ENCODE results near the gene CHMP1B. TPM values are rescaled to one million over a fixed set of nuclear protein-coding genes. Genes with fewer than 3 reads are reported as not detected.
A peak's percentile ranks its signal among the peaks of the same experiment; 100 is the strongest.

The CHMP1B gene
- total and polyA plus RNA-seq, 2 donors (not counting 1 experiment from before 2014, with no cell fraction given): 26.5 to 49.7 TPM

DNA sequence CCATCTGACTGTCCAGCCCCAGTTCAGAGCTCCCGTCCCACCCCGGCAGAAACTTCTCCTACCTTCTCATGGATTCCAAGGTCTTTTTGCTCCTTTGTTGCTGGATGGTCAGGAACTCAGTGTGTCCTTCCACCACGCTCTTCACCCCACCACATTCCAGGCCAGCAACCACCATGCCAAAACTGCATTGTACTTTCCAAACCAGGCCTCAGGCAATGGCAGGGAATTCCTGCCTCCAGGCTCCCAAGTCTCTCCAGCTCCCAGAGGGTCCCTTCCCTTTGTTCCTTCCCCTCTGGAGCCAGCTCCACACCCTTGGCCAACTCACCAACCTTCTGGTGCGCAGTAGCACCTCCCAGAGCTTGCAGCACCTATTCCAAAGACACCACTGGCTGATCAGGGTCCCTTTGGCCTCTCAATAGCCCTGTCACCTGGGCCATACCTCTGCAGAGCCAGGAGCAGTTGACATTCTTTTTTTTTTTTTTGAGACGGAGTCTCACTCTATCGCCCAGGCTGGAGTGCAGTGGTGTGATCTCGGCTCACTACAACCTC, 8.1 kb downstream of the CHMP1B start:
- H2AFZ ChIP-seq (ENCODE audit: low read length): no peak overlapping the region
- DNase-seq (ENCODE audit: low read depth in 2 of 2): no peak
- no peaks in the 10 kb centered on the region for H3K36me3 ChIP-seq (ENCODE audit: control insufficient read depth, insufficient read depth, low read length)
- H3K4me1 ChIP-seq (ENCODE audit: control insufficient read depth, extremely low read depth, insufficient read depth, low read length): no peaks in the 10 kb centered on the region
- H3K27ac ChIP-seq (ENCODE audit: insufficient read depth, low read length): no peak overlapping the region
- no peaks in the 10 kb centered on the region for H3K27me3 ChIP-seq (ENCODE audit: control insufficient read depth, insufficient read depth, low read length)
- H3K4me3 ChIP-seq (replicated peaks in 1 of 4; ENCODE audit: control extremely low read depth in 1 of 4, insufficient read depth in 1 of 4, low read depth in 3 of 4, low read length in 4 of 4): no peak overlapping the region
- no peak overlapping the region for H3K9ac ChIP-seq (ENCODE audit: insufficient read depth, low read length)
- H3K79me2 ChIP-seq (ENCODE audit: control insufficient read depth, insufficient read depth, low read length): no peaks in the 10 kb centered on the region
- TF ChIP-seq CTCF (conservative IDR thresholded peaks at IDR 0.05 in 1 of 2, IDR thresholded peaks at IDR 0.05 in 1 of 2; ENCODE audit: low read depth in 1 of 2, low read length in 2 of 2) (no peak), EZH2 (IDR thresholded peaks at IDR 0.05; ENCODE audit: low read length, missing control alignments) (no peak)
- no peak overlapping the region for H3K4me2 ChIP-seq (ENCODE audit: extremely low read depth, insufficient read depth, low read length)
- H4K20me1 ChIP-seq (ENCODE audit: control insufficient read depth, extremely low read depth, insufficient read depth, low read length): no peaks in the 10 kb centered on the region
- H3K9me3 ChIP-seq (ENCODE audit: control insufficient read depth, insufficient read depth, low read depth, low read length): no peaks in the 10 kb centered on the region

DNA sequence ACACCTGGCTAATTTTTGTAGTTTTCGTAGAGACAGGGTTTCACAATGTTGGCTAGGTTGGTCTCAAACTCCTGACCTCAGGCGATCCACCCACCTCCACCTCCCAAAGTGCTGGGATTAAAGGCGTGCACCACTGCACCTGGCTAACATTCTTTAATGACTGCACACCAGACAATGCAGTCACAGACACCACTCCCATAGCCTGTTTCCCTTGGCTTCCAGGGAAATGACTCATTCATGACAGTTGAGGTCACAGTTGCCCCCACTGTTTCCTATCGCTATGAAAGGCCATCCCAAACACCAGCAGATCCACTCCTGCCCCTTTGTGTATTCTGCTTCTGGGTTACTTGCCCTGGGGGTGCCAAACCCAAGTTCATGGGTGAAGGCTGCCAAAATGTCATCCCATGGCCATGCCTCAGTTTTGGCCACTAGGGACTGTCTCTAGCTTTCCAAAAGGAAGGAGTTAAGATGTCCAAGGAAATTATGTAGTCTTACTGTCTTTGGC, 8.7 kb downstream of the CHMP1B start:
- Histone ChIP-seq H3K4me2 (ENCODE audit: extremely low read depth, insufficient read depth, low read length) (no peak overlapping the region), H3K36me3 (ENCODE audit: control insufficient read depth, insufficient read depth, low read length) (no peaks in the 10 kb centered on the region), H3K9ac (ENCODE audit: insufficient read depth, low read length) (no peak overlapping the region)

More for the DNA sequence above, 8.7 kb downstream of the CHMP1B start:
- TF ChIP-seq CTCF (conservative IDR thresholded peaks at IDR 0.05 in 1 of 2, IDR thresholded peaks at IDR 0.05 in 1 of 2; ENCODE audit: low read depth in 1 of 2, low read length in 2 of 2) (peak; percentile 13 to 45), EZH2 (IDR thresholded peaks at IDR 0.05; ENCODE audit: low read length, missing control alignments) (no peak)
- Histone ChIP-seq H3K79me2 (ENCODE audit: control insufficient read depth, insufficient read depth, low read length) (no peaks in the 10 kb centered on the region), H3K27ac (ENCODE audit: insufficient read depth, low read length) (peak overlapping the region; percentile 17), H2AFZ (ENCODE audit: low read length) (no peak overlapping the region), H3K27me3 (ENCODE audit: control insufficient read depth, insufficient read depth, low read length) (no peaks in the 10 kb centered on the region), H4K20me1 (ENCODE audit: control insufficient read depth, extremely low read depth, insufficient read depth, low read length) (no peaks in the 10 kb centered on the region), H3K9me3 (ENCODE audit: control insufficient read depth, insufficient read depth, low read depth, low read length) (no peaks in the 10 kb centered on the region), H3K4me3 (replicated peaks in 1 of 4; ENCODE audit: control extremely low read depth in 1 of 4, insufficient read depth in 1 of 4, low read depth in 3 of 4, low read length in 4 of 4) (no peak overlapping the region), H3K4me1 (ENCODE audit: control insufficient read depth, extremely low read depth, insufficient read depth, low read length) (no peaks in the 10 kb centered on the region)
- DNase-seq (ENCODE audit: low read depth in 2 of 2): peak; percentile 64 to 88
